Activated CD4-positive, CD25-positive, alpha-beta regulatory T cell treated with anti-CD3 and anti-CD28 coated beads, Interleukin-2, amount 50 U/mL, for 24 hours (primary cell): ENCODE results near the gene CD7.

Source experiments
- ATAC-seq, 2 donors: fragments of 150-1000 bp; cut with Tn5 transposase; one replicate each; pipeline ENCODE4 v1.10.0; 2021; ENCODE audit warnings: mild to moderate bottlenecking in 1 of 2, moderate library complexity in 1 of 2

Gene CD7

GRCh38 chr17:82346342-82347300, 29.2 kb upstream of the CD7 start:
- ATAC-seq: no peak

GRCh38 chr17:82345151-82345976, 28.0 kb upstream of the CD7 start:
- no peak for ATAC-seq

- no peak for ATAC-seq
Observed at GRCh38 chr17:82344175-82344907, 26.9 kb upstream of the CD7 start.

- ATAC-seq: no peak
Observed at GRCh38 chr17:82343560-82343959, 26.2 kb upstream of the CD7 start.

- ATAC-seq: no peak
Observed at GRCh38 chr17:82342361-82343079, 25.1 kb upstream of the CD7 start.

DNA sequence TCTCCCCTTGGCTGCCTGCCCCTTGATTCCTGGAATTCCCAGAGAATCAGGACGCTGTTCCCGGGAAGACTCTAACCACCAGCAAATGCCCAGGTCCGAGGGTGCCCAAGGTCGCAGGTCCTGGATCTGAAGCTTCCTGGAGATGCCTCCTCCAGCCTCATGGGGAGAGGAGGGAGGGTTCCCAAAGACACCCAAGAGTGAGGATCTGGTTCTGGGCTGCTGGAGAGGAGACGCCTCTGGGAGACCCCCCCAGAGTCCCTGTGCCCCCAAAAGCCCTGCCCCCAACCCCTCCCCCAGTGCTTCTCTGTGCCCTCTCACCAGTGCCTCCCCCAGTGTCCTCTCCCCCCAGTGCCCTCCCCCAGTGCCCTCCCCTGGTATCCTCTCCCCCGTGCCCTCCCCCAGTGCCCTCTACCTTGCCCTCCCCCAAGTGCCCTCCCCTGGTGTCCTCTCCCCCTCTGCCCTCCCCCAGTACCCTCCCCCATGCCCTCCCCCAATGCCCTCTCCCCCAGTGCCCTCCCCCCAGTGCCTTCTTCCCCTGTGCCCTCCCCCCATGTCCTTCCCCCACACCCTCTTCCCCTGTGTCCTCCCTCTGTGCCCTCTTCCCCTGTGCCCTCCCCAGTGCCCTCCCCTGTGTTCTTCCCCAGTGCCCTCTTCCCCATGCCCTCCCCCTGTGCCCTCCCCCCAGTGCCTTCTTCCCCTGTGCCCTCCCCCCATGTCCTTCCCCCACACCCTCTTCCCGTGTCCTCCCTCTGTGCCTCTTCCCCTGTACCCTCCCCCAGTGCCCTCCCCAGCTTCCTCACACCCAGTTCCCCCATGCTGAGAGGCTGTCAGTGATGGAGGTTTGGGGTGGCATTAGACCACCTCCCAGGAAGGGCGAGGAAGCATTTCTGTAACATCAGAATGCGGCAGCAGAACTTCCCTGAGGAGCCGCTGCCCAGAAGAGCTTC, 22.5 kb upstream of the CD7 start:
- no peak for ATAC-seq

GRCh38 chr17:82338858-82339633, 21.6 kb upstream of the CD7 start:
- ATAC-seq: peak in 1 of 2 donors; percentile 64

- no peak for ATAC-seq
Observed at GRCh38 chr17:82334622-82335394, 17.4 kb upstream of the CD7 start.

DNA sequence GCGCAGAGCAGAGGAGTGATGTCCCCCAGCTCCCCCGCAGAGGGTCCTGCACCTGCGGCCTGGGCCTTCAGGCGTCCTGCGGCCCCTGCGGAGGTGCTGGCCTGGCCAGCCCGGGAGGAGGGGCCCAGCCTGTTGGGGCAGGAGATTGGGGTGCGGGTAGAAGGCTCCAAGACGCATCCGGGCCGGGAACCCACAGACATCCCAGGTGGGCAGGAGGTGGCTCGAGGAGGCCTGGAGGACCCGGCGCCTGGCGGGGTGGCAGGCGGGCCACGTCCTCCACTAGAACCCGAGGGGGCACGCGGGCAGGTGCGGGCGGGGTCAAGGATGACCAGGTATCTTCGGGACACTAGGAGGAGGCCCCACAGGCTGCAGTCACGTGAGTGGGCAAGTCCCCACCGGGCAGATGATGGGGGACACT, 16.8 kb upstream of the CD7 start:
- ATAC-seq: no peak

DNA sequence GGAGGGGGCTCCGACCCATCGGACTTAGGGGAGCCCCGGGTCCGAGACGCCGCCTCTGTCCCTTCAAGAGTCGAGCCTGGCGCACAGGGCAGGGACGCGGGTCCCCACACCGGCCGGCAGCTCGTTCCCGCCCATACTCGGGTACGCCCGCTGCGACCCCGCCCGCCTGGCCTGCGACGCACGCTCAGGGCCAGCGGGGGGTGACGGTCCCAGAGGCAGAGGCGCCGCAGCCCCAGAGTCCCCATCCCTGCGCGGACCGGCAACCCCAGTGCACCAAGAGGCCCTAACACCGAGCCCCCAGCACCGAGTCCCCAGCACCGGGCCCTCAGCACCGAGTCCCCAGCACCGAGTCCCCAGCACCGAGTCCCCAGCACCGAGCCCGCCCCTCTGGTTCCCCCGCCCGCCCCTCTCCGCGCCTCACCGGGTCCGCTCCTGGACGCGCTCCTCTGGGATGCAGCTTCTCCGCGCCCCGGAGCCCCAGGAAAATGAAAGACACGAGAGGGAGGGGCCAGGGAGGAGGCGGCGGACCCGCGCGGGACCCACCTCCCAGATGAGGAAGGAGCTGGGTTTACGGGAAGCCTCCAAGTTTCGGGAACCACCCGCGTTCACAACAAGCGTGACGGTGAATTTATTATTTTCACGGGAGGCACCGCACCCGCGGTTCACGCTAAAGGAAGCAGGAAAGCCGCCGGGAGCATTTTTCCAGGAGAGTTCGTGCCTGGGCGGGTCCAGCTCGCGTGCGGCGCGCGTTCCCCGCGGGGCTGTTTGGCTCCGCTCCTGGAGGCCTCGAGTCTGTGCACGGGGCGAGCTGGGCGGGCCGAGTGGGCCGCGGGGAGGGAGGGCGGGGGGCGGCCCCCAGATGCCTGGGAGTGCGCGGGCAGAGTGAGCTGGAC, 16.1 kb upstream of the CD7 start, which contains the start of gene SECTM1:
TSS of gene SECTM1 (minus strand) at position 488 of the 893 bp plus-strand sequence. CDS start 6,526 bp downstream, outside the sequence.
- peak; percentile 33 to 50 for ATAC-seq

- peak; percentile 46 to 49 for ATAC-seq
Observed at GRCh38 chr17:82332669-82333278, 15.4 kb upstream of the CD7 start.

GRCh38 chr17:82331345-82331939, 14.0 kb upstream of the CD7 start:
- no peak for ATAC-seq

- ATAC-seq: no peak
Observed at GRCh38 chr17:82330322-82331239, 13.2 kb upstream of the CD7 start.

GRCh38 chr17:82329683-82330321, 12.4 kb upstream of the CD7 start:
- no peak for ATAC-seq

DNA sequence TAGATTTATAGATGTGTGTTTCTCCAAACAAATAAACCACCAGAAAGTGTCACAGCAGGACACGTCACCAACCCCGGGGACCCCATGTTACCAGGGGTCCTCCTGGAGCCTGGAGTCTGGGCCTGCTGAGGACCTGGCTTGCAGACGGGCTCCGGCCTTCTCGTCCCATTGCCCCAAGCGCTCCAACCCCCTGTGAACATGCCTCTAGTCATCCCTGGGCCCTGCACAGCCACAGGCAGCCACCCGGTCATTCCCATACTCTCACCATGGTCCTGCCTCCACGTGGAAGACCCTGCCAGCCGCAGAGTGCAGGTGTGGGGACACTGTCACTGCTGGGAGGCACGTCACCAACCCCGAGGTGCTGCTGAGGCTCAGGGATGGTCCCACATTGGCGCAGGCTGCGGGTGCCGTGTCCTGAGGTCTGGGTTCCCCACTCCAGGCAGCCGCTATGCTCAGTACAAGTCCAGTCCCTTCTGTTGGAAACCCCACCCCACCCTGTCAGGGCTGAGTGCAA, 11.6 kb upstream of the CD7 start:
- no peak for ATAC-seq
